A673 (cell line): Measurements from ENCODE around the gene HLA-DOB.

Source experiments
- CTCF ChIP-seq: fragments of 300-800, 200-600 bp; sonication (generic); conservative IDR thresholded peaks from 2 replicates; pipeline ENCODE4 v1.5.1; 2017; ENCODE audit warnings: low read depth, mild to moderate bottlenecking, antibody characterized with exemption, low read length, moderate library complexity, mixed read lengths
- EZH2 ChIP-seq: fragments of 200-600 bp; sonication (generic); IDR thresholded peaks from 2 replicates; pipeline ENCODE4 v1.6.1; 2017; ENCODE audit warnings: borderline replicate concordance, low read depth, mild to moderate bottlenecking, mixed read lengths, antibody characterized with exemption, low read length; ENCODE audit not compliant: poor library complexity, severe bottlenecking

- TF ChIP-seq CTCF (no peak), EZH2 (no peak)
Measured at GRCh38 chr6:32816746-32817204, at the start of gene HLA-DOB.
